Natural killer cell treated with Interleukin-12 subunit alpha and Interleukin-12 subunit beta and Interleukin-15 and Interleukin-18, amount 100 ng/mL, for 72 hours (primary cell): Measurements from ENCODE around the gene ELMO1. TPM values are rescaled to one million over a fixed set of nuclear protein-coding genes. Genes with fewer than 3 reads are reported as not detected.

Experiments used
- ATAC-seq, 2 donors: fragments of 150-1000 bp; cut with Tn5 transposase in 1 of 2; sonication (Bioruptor Pico), chemical (Tn5 transposase) in 1 of 2; 2 replicates each; pipeline ENCODE4 v1.10.0; 2021
- DNase-seq: peaks from one replicate; pipeline ENCODE4 v3.0.0; 2022; ENCODE audit warnings: low spot score
- H3K27ac Mint-ChIP-seq, 2 donors: 1 replicate in 1 of 2; 2 replicates in 1 of 2; pipeline ENCODE4 v1.8.0; 2022; ENCODE audit warnings: mixed read lengths in 2 of 2, mild to moderate bottlenecking in 1 of 2, moderate library complexity in 1 of 2
- H3K27me3 Mint-ChIP-seq, 2 donors: 1 replicate in 1 of 2; 2 replicates in 1 of 2; pipeline ENCODE4 v1.8.0; 2022; ENCODE audit warnings: mixed read lengths in 2 of 2
- H3K36me3 Mint-ChIP-seq: one replicate; pipeline ENCODE4 v1.8.0; 2022; ENCODE audit warnings: mixed read lengths
- H3K4me1 Mint-ChIP-seq, 2 donors: 1 replicate in 1 of 2; 2 replicates in 1 of 2; pipeline ENCODE4 v1.8.0; 2022; ENCODE audit warnings: low read depth in 2 of 2, mixed read lengths in 2 of 2, mild to moderate bottlenecking in 1 of 2
- H3K4me3 Mint-ChIP-seq: one replicate; pipeline ENCODE4 v1.8.0; 2022; ENCODE audit warnings: mixed read lengths
- H3K9me3 Mint-ChIP-seq: 2 replicates; pipeline ENCODE4 v1.8.0; 2022; ENCODE audit warnings: mixed read lengths
- total RNA-seq, 2 donors: library from RNA; stranded (reverse); gene quantifications; one replicate each; pipeline ENCODE4 v1.2.3, GENCODE V29; 2022

ELMO1 gene
- total RNA-seq, 2 donors from 2014 or later: 36.8 to 103 TPM

- Mint-ChIP-seq H3K4me3 (no peak overlapping the region), H3K27ac (no peak overlapping the region), H3K36me3 (no peaks in the 10 kb centered on the region), H3K4me1 (peaks cover 40 to 41% of the 10 kb centered on the region in 2 donors), H3K9me3 (no peaks in the 10 kb centered on the region), H3K27me3 (no peaks in the 10 kb centered on the region)
- ATAC-seq (no peak), DNase-seq (no peak)
These were observed 342.9 kb downstream of the ELMO1 start for GRCh38 chr7:37105762-37106161.

- Mint-ChIP-seq H3K4me3 (no peak overlapping the region), H3K9me3 (no peaks in the 10 kb centered on the region), H3K36me3 (no peaks in the 10 kb centered on the region), H3K27me3 (no peaks in the 10 kb centered on the region), H3K4me1 (peaks cover 47 to 48% of the 10 kb centered on the region in 2 donors), H3K27ac (no peak overlapping the region)
- no peak for ATAC-seq
- DNase-seq: no peak
These were observed 343.7 kb downstream of the ELMO1 start for GRCh38 chr7:37104822-37105518.

- no peak overlapping the region for H3K4me3 Mint-ChIP-seq
- H3K36me3 Mint-ChIP-seq: no peaks in the 10 kb centered on the region
- peaks cover 31 to 37% of the 10 kb centered on the region in 2 donors for H3K4me1 Mint-ChIP-seq
- H3K27ac Mint-ChIP-seq: no peak overlapping the region
- H3K27me3 Mint-ChIP-seq: no peaks in the 10 kb centered on the region
- no peaks in the 10 kb centered on the region for H3K9me3 Mint-ChIP-seq
- DNase-seq (no peak), ATAC-seq (no peak)
These were observed 346.0 kb downstream of the ELMO1 start for GRCh38 chr7:37102518-37103137.

GRCh38 chr7:37100735-37101331 lies 347.8 kb downstream of the ELMO1 start:
- Mint-ChIP-seq H3K9me3 (no peaks in the 10 kb centered on the region), H3K27me3 (no peaks in the 10 kb centered on the region), H3K36me3 (no peaks in the 10 kb centered on the region), H3K4me1 (peaks cover 30 to 31% of the 10 kb centered on the region in 2 donors), H3K27ac (peak overlapping the region in 1 of 2 donors; percentile 6), H3K4me3 (no peak overlapping the region)
- ATAC-seq: peak in 1 of 2 donors; percentile 32
- no peak for DNase-seq

GRCh38 chr7:37098762-37099161 lies 349.9 kb downstream of the ELMO1 start:
- Mint-ChIP-seq H3K9me3 (no peaks in the 10 kb centered on the region), H3K27ac (no peak overlapping the region)
- DNase-seq: no peak

GRCh38 chr7:37097983-37098382 lies 350.7 kb downstream of the ELMO1 start:
- H3K9me3 Mint-ChIP-seq: no peaks in the 10 kb centered on the region
- ATAC-seq (no peak), DNase-seq (no peak)
- H3K27me3 Mint-ChIP-seq: no peaks in the 10 kb centered on the region
- H3K27ac Mint-ChIP-seq: peak overlapping the region in 1 of 2 donors; percentile 28
- H3K4me3 Mint-ChIP-seq: no peak overlapping the region
- H3K4me1 Mint-ChIP-seq: peaks cover 30 to 31% of the 10 kb centered on the region in 2 donors
- H3K36me3 Mint-ChIP-seq: peaks cover 5% of the 10 kb centered on the region

More at GRCh38 chr7:37098762-37099161, 349.9 kb downstream of the ELMO1 start:
- no peak for ATAC-seq
- Mint-ChIP-seq H3K36me3 (peaks cover 5% of the 10 kb centered on the region), H3K27me3 (no peaks in the 10 kb centered on the region), H3K4me1 (peaks cover 30 to 31% of the 10 kb centered on the region in 2 donors), H3K4me3 (no peak overlapping the region)

- H3K36me3 Mint-ChIP-seq: peaks cover 5% of the 10 kb centered on the region
- ATAC-seq (no peak), DNase-seq (no peak)
- no peaks in the 10 kb centered on the region for H3K27me3 Mint-ChIP-seq
- peaks cover 32 to 33% of the 10 kb centered on the region in 2 donors for H3K4me1 Mint-ChIP-seq
- H3K27ac Mint-ChIP-seq: no peak overlapping the region
- H3K4me3 Mint-ChIP-seq: no peak overlapping the region
- H3K9me3 Mint-ChIP-seq: no peaks in the 10 kb centered on the region
These were observed 351.4 kb downstream of the ELMO1 start for GRCh38 chr7:37097276-37097675.

GRCh38 chr7:37096341-37096740 lies 352.3 kb downstream of the ELMO1 start:
- ATAC-seq (no peak), DNase-seq (no peak)
- H3K4me3 Mint-ChIP-seq: no peak overlapping the region
- H3K9me3 Mint-ChIP-seq: peaks cover 3% of the 10 kb centered on the region
- H3K27me3 Mint-ChIP-seq: no peaks in the 10 kb centered on the region
- peaks cover 26 to 30% of the 10 kb centered on the region in 2 donors for H3K4me1 Mint-ChIP-seq
- no peak overlapping the region for H3K27ac Mint-ChIP-seq
- H3K36me3 Mint-ChIP-seq: peaks cover 9% of the 10 kb centered on the region

GRCh38 chr7:37095122-37095521 lies 353.5 kb downstream of the ELMO1 start:
- peaks cover 16% of the 10 kb centered on the region for H3K36me3 Mint-ChIP-seq
- ATAC-seq (no peak), DNase-seq (no peak)
- no peak overlapping the region for H3K27ac Mint-ChIP-seq
- H3K4me1 Mint-ChIP-seq: peaks cover 19 to 21% of the 10 kb centered on the region in 2 donors
- peaks cover 3% of the 10 kb centered on the region for H3K9me3 Mint-ChIP-seq
- H3K4me3 Mint-ChIP-seq: no peak overlapping the region
- H3K27me3 Mint-ChIP-seq: no peaks in the 10 kb centered on the region

- H3K9me3 Mint-ChIP-seq: peaks cover 3% of the 10 kb centered on the region
- ATAC-seq (no peak), DNase-seq (no peak)
- H3K36me3 Mint-ChIP-seq: peaks cover 16% of the 10 kb centered on the region
- H3K27me3 Mint-ChIP-seq: no peaks in the 10 kb centered on the region
- H3K27ac Mint-ChIP-seq: peak overlapping the region in 1 of 2 donors; percentile 19
- H3K4me3 Mint-ChIP-seq: no peak overlapping the region
- H3K4me1 Mint-ChIP-seq: peaks cover 21 to 24% of the 10 kb centered on the region in 2 donors
These were observed 355.4 kb downstream of the ELMO1 start for GRCh38 chr7:37093257-37093656.

- ATAC-seq (no peak), DNase-seq (no peak)
- Mint-ChIP-seq H3K4me1 (peaks cover 17 to 21% of the 10 kb centered on the region in 2 donors), H3K9me3 (peaks cover 3% of the 10 kb centered on the region), H3K36me3 (peaks cover 16% of the 10 kb centered on the region), H3K27ac (peak overlapping the region in 1 of 2 donors; percentile 19), H3K27me3 (no peaks in the 10 kb centered on the region), H3K4me3 (no peak overlapping the region)
These were observed 356.1 kb downstream of the ELMO1 start for GRCh38 chr7:37092548-37092947.

- DNase-seq (no peak), ATAC-seq (no peak)
- H3K27me3 Mint-ChIP-seq: no peaks in the 10 kb centered on the region
- peaks cover 3% of the 10 kb centered on the region for H3K9me3 Mint-ChIP-seq
- no peak overlapping the region for H3K4me3 Mint-ChIP-seq
- H3K4me1 Mint-ChIP-seq: peaks cover 22 to 32% of the 10 kb centered on the region in 2 donors
- H3K36me3 Mint-ChIP-seq: peaks cover 16% of the 10 kb centered on the region
- H3K27ac Mint-ChIP-seq: no peak overlapping the region
These were observed 358.7 kb downstream of the ELMO1 start for GRCh38 chr7:37089972-37090371.

GRCh38 chr7:37085600-37085999 lies 363.1 kb downstream of the ELMO1 start:
- Mint-ChIP-seq H3K27ac (peak overlapping the region in 1 of 2 donors; percentile 72), H3K4me1 (peaks cover 25 to 27% of the 10 kb centered on the region in 2 donors), H3K9me3 (no peaks in the 10 kb centered on the region), H3K36me3 (peaks cover 3% of the 10 kb centered on the region), H3K27me3 (no peaks in the 10 kb centered on the region), H3K4me3 (no peak overlapping the region)
- DNase-seq (no peak), ATAC-seq (no peak)

GRCh38 chr7:37084303-37084702 lies 364.4 kb downstream of the ELMO1 start:
- Mint-ChIP-seq H3K4me3 (no peak overlapping the region), H3K27ac (no peak overlapping the region), H3K36me3 (no peaks in the 10 kb centered on the region), H3K4me1 (peaks cover 31% of the 10 kb centered on the region in 2 donors), H3K27me3 (no peaks in the 10 kb centered on the region), H3K9me3 (no peaks in the 10 kb centered on the region)
- no peak for ATAC-seq
- no peak for DNase-seq
